Body of pancreas (tissue), 4 donors: ENCODE data around the gene OTUD5.

Source experiments
- POLR2A ChIP-seq, 3 donors: fragments of 450-650 bp; IDR thresholded peaks; one replicate each; pipeline ENCODE4 v1.6.1; 2016; ENCODE audit warnings: antibody characterized with exemption in 3 of 3, mild to moderate bottlenecking in 2 of 3
- TF ChIP-seq, protein P1 (sequence below), 7 experiments: fragments of 450-650 bp in 4 of 7; fragments of 200-600 bp in 3 of 7; sonication (generic) in 3 of 7; IDR thresholded peaks; one replicate each; pipeline ENCODE4 v1.5.1; 2016 to 2019; ENCODE audit warnings: antibody characterized with exemption in 7 of 7

DNA sequence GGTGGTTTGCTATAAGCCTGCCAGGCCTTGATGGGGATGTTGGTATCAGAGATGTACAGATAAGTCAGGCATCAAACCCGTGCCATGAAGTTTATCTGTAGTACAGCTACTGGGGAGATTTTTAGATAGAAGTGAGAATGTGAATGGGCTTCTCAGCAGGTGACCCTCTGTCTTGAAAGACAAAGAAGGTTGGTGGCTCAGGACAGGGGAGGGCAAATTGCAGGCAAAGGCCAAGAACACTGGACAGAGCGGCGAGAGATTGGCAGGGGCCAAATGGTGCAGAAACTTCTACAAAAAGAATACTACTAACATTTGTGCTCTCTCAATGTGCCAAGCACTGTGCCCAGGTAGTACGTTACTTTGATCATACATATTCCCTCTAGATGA is 36.7 kb downstream of the OTUD5 start:
- TF ChIP-seq, protein P1, sequence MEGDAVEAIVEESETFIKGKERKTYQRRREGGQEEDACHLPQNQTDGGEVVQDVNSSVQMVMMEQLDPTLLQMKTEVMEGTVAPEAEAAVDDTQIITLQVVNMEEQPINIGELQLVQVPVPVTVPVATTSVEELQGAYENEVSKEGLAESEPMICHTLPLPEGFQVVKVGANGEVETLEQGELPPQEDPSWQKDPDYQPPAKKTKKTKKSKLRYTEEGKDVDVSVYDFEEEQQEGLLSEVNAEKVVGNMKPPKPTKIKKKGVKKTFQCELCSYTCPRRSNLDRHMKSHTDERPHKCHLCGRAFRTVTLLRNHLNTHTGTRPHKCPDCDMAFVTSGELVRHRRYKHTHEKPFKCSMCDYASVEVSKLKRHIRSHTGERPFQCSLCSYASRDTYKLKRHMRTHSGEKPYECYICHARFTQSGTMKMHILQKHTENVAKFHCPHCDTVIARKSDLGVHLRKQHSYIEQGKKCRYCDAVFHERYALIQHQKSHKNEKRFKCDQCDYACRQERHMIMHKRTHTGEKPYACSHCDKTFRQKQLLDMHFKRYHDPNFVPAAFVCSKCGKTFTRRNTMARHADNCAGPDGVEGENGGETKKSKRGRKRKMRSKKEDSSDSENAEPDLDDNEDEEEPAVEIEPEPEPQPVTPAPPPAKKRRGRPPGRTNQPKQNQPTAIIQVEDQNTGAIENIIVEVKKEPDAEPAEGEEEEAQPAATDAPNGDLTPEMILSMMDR (IDR thresholded peaks at IDR 0.05), result no peak
- TF ChIP-seq POLR2A (IDR thresholded peaks at IDR 0.05), result no peak
